Measurements from ENCODE around the gene TTC29.

- TF ChIP-seq, protein P1, sequence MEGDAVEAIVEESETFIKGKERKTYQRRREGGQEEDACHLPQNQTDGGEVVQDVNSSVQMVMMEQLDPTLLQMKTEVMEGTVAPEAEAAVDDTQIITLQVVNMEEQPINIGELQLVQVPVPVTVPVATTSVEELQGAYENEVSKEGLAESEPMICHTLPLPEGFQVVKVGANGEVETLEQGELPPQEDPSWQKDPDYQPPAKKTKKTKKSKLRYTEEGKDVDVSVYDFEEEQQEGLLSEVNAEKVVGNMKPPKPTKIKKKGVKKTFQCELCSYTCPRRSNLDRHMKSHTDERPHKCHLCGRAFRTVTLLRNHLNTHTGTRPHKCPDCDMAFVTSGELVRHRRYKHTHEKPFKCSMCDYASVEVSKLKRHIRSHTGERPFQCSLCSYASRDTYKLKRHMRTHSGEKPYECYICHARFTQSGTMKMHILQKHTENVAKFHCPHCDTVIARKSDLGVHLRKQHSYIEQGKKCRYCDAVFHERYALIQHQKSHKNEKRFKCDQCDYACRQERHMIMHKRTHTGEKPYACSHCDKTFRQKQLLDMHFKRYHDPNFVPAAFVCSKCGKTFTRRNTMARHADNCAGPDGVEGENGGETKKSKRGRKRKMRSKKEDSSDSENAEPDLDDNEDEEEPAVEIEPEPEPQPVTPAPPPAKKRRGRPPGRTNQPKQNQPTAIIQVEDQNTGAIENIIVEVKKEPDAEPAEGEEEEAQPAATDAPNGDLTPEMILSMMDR (IDR thresholded peaks at IDR 0.05 in 2 of 3, conservative IDR thresholded peaks at IDR 0.05 in 1 of 3; ENCODE audit: insufficient read depth in 2 of 3, low read depth in 1 of 3, low read length in 3 of 3), result no peak
- no peak for TF ChIP-seq PHF21A (IDR thresholded peaks at IDR 0.05; ENCODE audit: borderline replicate concordance, low read depth)
- no peak for TF ChIP-seq GABPA (tag; conservative IDR thresholded peaks at IDR 0.05; ENCODE audit: low read depth)
- no peak for TF ChIP-seq RCOR1 (IDR thresholded peaks at IDR 0.05; ENCODE audit: borderline replicate concordance in 1 of 2, low read depth in 2 of 2, low read length in 2 of 2)
- TF ChIP-seq, protein P2, sequence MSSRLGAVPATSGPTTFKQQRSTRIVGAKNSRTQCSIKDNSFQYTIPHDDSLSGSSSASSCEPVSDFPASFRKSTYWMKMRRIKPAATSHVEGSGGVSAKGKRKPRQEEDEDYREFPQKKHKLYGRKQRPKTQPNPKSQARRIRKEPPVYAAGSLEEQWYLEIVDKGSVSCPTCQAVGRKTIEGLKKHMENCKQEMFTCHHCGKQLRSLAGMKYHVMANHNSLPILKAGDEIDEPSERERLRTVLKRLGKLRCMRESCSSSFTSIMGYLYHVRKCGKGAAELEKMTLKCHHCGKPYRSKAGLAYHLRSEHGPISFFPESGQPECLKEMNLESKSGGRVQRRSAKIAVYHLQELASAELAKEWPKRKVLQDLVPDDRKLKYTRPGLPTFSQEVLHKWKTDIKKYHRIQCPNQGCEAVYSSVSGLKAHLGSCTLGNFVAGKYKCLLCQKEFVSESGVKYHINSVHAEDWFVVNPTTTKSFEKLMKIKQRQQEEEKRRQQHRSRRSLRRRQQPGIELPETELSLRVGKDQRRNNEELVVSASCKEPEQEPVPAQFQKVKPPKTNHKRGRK (tag; IDR thresholded peaks at IDR 0.05), result no peak
- TF ChIP-seq RERE (CRISPR knock-in tag; IDR thresholded peaks at IDR 0.05; ENCODE audit: borderline replicate concordance), result no peak
- no peak for TF ChIP-seq ZNF311 (CRISPR knock-in tag; IDR thresholded peaks at IDR 0.05)
- no peak for TF ChIP-seq ZNF589 (CRISPR knock-in tag; IDR thresholded peaks at IDR 0.05; ENCODE audit: low read depth)
- no peak for TF ChIP-seq SMARCA5 (IDR thresholded peaks at IDR 0.05)
- no peak for TF ChIP-seq HCFC1 (IDR thresholded peaks at IDR 0.05; ENCODE audit: low read depth, low read length)
- no peak for TF ChIP-seq DNMT1 (IDR thresholded peaks at IDR 0.05)
- TF ChIP-seq FOXM1 (IDR thresholded peaks at IDR 0.05; ENCODE audit: low read depth), result no peak
- TF ChIP-seq FOXM1 (CRISPR knock-in tag; IDR thresholded peaks at IDR 0.05; ENCODE audit: low read depth), result no peak
Measured at GRCh38 chr4:146835096-146835495, 110.6 kb downstream of the TTC29 start.
